IMR-90 (cell line): Measurements from ENCODE around the gene ESF1. TPM values are rescaled to one million over a fixed set of nuclear protein-coding genes. Genes with fewer than 3 reads are reported as not detected.

ENCODE experiments used
- ATAC-seq: fragments of 200-7000 bp; cut with Tn5 transposase; 2 replicates; pipeline ENCODE4 v1.9.1; 2020; ENCODE audit warnings: low read depth, mild to moderate bottlenecking, moderate library complexity
- BruUV-seq: library from RNA; stranded (reverse); fragments of 400-500 nt; replicated peaks from 2 replicates; lab custom pipeline; 2021; lab: Mats Ljungman, UMichigan
- CTCF ChIA-PET: fragments of 300-600 bp; formaldehyde crosslinking; extraction: SDS; loops from one replicate; lab custom pipeline; 2021; ENCODE audit warnings: antibody characterized with exemption; lab: Yijun Ruan, JAX
- POLR2A ChIA-PET: fragments of 300-600 bp; sonication (Branson Sonifier 250); formaldehyde crosslinking; loops from one replicate; lab custom pipeline; 2022; ENCODE audit warnings: antibody characterized with exemption; ENCODE audit not compliant: unreplicated experiment; lab: Charles Lee
- DNase-seq: peaks from one replicate; pipeline ENCODE4 v3.0.0; 2013
- H2AFZ ChIP-seq: replicated peaks from 2 replicates; pipeline ENCODE3; 2013; ENCODE audit warnings: low read length, mild to moderate bottlenecking; ENCODE audit not compliant: poor library complexity
- H2AK5ac ChIP-seq: 2 replicates; pipeline ENCODE4 v1.6.1; 2013; ENCODE audit warnings: low read depth, low read length, inconsistent platforms
- H2AK9ac ChIP-seq: replicated peaks from 2 replicates; pipeline ENCODE3; 2013; ENCODE audit warnings: mild to moderate bottlenecking, low read depth, low read length, moderate library complexity; ENCODE audit not compliant: poor library complexity
- H2BK120ac ChIP-seq: 2 replicates; pipeline ENCODE4 v1.6.1; 2013; ENCODE audit warnings: low read depth, low read length, inconsistent platforms
- H2BK15ac ChIP-seq: 3 replicates; pipeline ENCODE4 v1.6.1; 2013; ENCODE audit warnings: low read depth, low read length, inconsistent platforms
- H2BK20ac ChIP-seq: 2 replicates; pipeline ENCODE4 v1.6.1; 2013; ENCODE audit warnings: low read depth, mild to moderate bottlenecking, inconsistent platforms, low read length, moderate library complexity
- H2BK5ac ChIP-seq: 2 replicates; pipeline ENCODE4 v1.6.1; 2013; ENCODE audit warnings: mild to moderate bottlenecking, low read depth, low read length, inconsistent platforms; ENCODE audit not compliant: poor library complexity, severe bottlenecking
- H3K14ac ChIP-seq: replicated peaks from 2 replicates; pipeline ENCODE4 v1.6.1; 2013; ENCODE audit warnings: low read depth, low read length, inconsistent platforms
- H3K18ac ChIP-seq: 2 replicates; pipeline ENCODE4 v1.6.1; 2013; ENCODE audit warnings: low read depth, low read length, control low read depth
- H3K23ac ChIP-seq: 2 replicates; pipeline ENCODE4 v1.6.1; 2013; ENCODE audit warnings: low read depth, low read length, inconsistent platforms
- H3K27ac ChIP-seq: 2 replicates; pipeline ENCODE4 v1.5.1; 2013; ENCODE audit warnings: mild to moderate bottlenecking, control low read depth, low read length; ENCODE audit not compliant: insufficient read depth
- H3K27me3 ChIP-seq: 2 replicates; pipeline ENCODE4 v1.6.1; 2013; ENCODE audit warnings: low read length; ENCODE audit not compliant: control insufficient read depth, insufficient read depth
- H3K36me3 ChIP-seq: 2 replicates; pipeline ENCODE4 v1.6.1; 2013; ENCODE audit warnings: low read length, mixed read lengths; ENCODE audit not compliant: control insufficient read depth, insufficient read depth
- H3K4ac ChIP-seq: 2 replicates; pipeline ENCODE4 v1.6.1; 2013; ENCODE audit warnings: low read depth, low read length, inconsistent platforms
- H3K4me1 ChIP-seq: 2 replicates; pipeline ENCODE4 v1.6.1; 2013; ENCODE audit warnings: low read length, mixed read lengths; ENCODE audit not compliant: control insufficient read depth, insufficient read depth
- H3K4me2 ChIP-seq: 2 replicates; pipeline ENCODE4 v1.6.1; 2013; ENCODE audit warnings: low read depth, mild to moderate bottlenecking, control low read depth, low read length, moderate library complexity
- H3K4me3 ChIP-seq: 2 replicates; pipeline ENCODE4 v1.5.1; 2013; ENCODE audit warnings: low read depth, mild to moderate bottlenecking, control low read depth, low read length, moderate library complexity; ENCODE audit not compliant: insufficient read depth
- H3K56ac ChIP-seq: 2 replicates; pipeline ENCODE4 v1.6.1; 2013; ENCODE audit warnings: low read length, inconsistent platforms; ENCODE audit not compliant: insufficient read depth; ENCODE audit errors: extremely low read depth
- H3K79me1 ChIP-seq, 2 experiments: 2 replicates each; pipeline ENCODE4 v1.6.1; 2013; ENCODE audit warnings: low read length in 2 of 2, inconsistent platforms in 1 of 2, low read depth in 1 of 2
- H3K9ac ChIP-seq: 2 replicates; pipeline ENCODE4 v1.6.1; 2013; ENCODE audit warnings: low read depth, low read length, control low read depth
- H3K9me1 ChIP-seq: 2 replicates; pipeline ENCODE4 v1.6.1; 2013; ENCODE audit warnings: low read length, inconsistent platforms; ENCODE audit not compliant: insufficient read depth
- H3K9me3 ChIP-seq: 2 replicates; pipeline ENCODE4 v1.6.1; 2013; ENCODE audit warnings: low read length; ENCODE audit not compliant: control insufficient read depth, insufficient read depth
- H4K20me1 ChIP-seq: 2 replicates; pipeline ENCODE4 v1.6.1; 2013; ENCODE audit warnings: low read length, inconsistent platforms; ENCODE audit not compliant: insufficient read depth
- H4K5ac ChIP-seq: 2 replicates; pipeline ENCODE4 v1.6.1; 2013; ENCODE audit warnings: mild to moderate bottlenecking, low read depth, low read length, control low read depth
- H4K8ac ChIP-seq, 2 experiments: 2 replicates each; pipeline ENCODE4 v1.6.1; 2013; ENCODE audit warnings: low read depth in 2 of 2, low read length in 2 of 2, control low read depth in 1 of 2, inconsistent platforms in 1 of 2
- H4K91ac ChIP-seq: 2 replicates; pipeline ENCODE4 v1.6.1; 2013; ENCODE audit warnings: low read depth, low read length, inconsistent platforms; ENCODE audit not compliant: insufficient read depth
- CEBPB ChIP-seq: IDR thresholded peaks from 2 replicates; pipeline ENCODE4 v1.6.1; 2012; ENCODE audit warnings: low read depth, low read length, improper control_type of control experiment
- CHD1 ChIP-seq: IDR thresholded peaks from 2 replicates; pipeline ENCODE4 v1.6.1; 2012; ENCODE audit warnings: low read depth, low read length, improper control_type of control experiment
- CTCF ChIP-seq: conservative IDR thresholded peaks from 2 replicates; pipeline ENCODE4 v1.5.1; 2012; ENCODE audit warnings: mild to moderate bottlenecking, low read depth, low read length, improper control_type of control experiment
- ELK1 ChIP-seq: fragments of 150-350 bp; IDR thresholded peaks from 2 replicates; pipeline ENCODE4 v1.6.1; 2016; ENCODE audit warnings: low read depth, mild to moderate bottlenecking, low read length, moderate library complexity, borderline replicate concordance
- MAZ ChIP-seq: IDR thresholded peaks from 2 replicates; pipeline ENCODE4 v1.6.1; 2012; ENCODE audit warnings: low read depth, mild to moderate bottlenecking, low read length, improper control_type of control experiment, moderate library complexity, borderline replicate concordance
- MXI1 ChIP-seq: IDR thresholded peaks from 2 replicates; pipeline ENCODE4 v1.6.1; 2012; ENCODE audit warnings: low read depth, mild to moderate bottlenecking, low read length, moderate library complexity, borderline replicate concordance
- NFE2L2 ChIP-seq: fragments of 150-350 bp; IDR thresholded peaks from 2 replicates; pipeline ENCODE4 v1.6.1; 2016; ENCODE audit warnings: low read depth, mild to moderate bottlenecking, low read length
- RAD21 ChIP-seq: IDR thresholded peaks from 2 replicates; pipeline ENCODE4 v1.6.1; 2012; ENCODE audit warnings: low read length, improper control_type of control experiment
- RCOR1 ChIP-seq: IDR thresholded peaks from 2 replicates; pipeline ENCODE4 v1.6.1; 2012; ENCODE audit warnings: mild to moderate bottlenecking, low read length, improper control_type of control experiment; ENCODE audit not compliant: insufficient replicate concordance
- RFX5 ChIP-seq: IDR thresholded peaks from 2 replicates; pipeline ENCODE4 v1.8.0; 2012; ENCODE audit warnings: low read depth, mild to moderate bottlenecking, low read length, moderate library complexity
- SMC3 ChIP-seq: fragments of 150-350 bp; IDR thresholded peaks from 2 replicates; pipeline ENCODE4 v1.6.1; 2016; ENCODE audit warnings: low read depth, mild to moderate bottlenecking, antibody characterized with exemption, low read length, moderate library complexity
- USF2 ChIP-seq: fragments of 150-350 bp; IDR thresholded peaks from 2 replicates; pipeline ENCODE4 v1.6.1; 2017; ENCODE audit warnings: mild to moderate bottlenecking, antibody characterized with exemption, low read length, low read depth
- WGBS, 2 experiments: methylation state at CpG; one replicate each; pipeline versions ENCODE4 v1.1.5 to v1.1.7; 2013; ENCODE audit warnings: missing lambda C conversion rate in 2 of 2; ENCODE audit not compliant: insufficient read length in 1 of 2; ENCODE audit errors: extremely low coverage in 2 of 2; 5-methylcytosine and 5-hydroxymethylcytosine counted together
- dilution Hi-C: fragments of 300-500 bp; cut with HindIII; formaldehyde crosslinking; loops from one replicate; pipeline ENCODE4 v1.14.3; 2018; ENCODE audit warnings: low sequenced_read_pairs; ENCODE audit not compliant: unreplicated experiment
- in situ Hi-C: fragments of 300-500 bp; cut with MboI; formaldehyde crosslinking; loops from 3 replicates; pipeline ENCODE4 v1.14.3; 2019; ENCODE audit warnings: low sequenced_read_pairs, inconsistent platforms, mixed read lengths
- intact Hi-C: fragments of 100-400 bp; cut with micrococcal nuclease; formaldehyde crosslinking; loops from 2 replicates; pipeline ENCODE4 v1.10.0; 2022
- polyA plus RNA-seq, 3 experiments: library from polyadenylated mRNA; depleted of rRNA; stranded (reverse); fragments of >200 nt; gene quantifications; 2 replicates each; pipeline ENCODE4 v1.2.3, GENCODE V29; 2012; ENCODE audit warnings: low replicate concordance in 1 of 3
- total RNA-seq: library from RNA; depleted of rRNA; stranded (reverse); fragments of >200 nt; gene quantifications from 2 replicates; pipeline ENCODE4 v1.2.3, GENCODE V29; 2012

Gene ESF1
- total and polyA plus RNA-seq, 2 of the 4 experiments (the other 2 are of a cell fraction) = 2.6 to 2.7 TPM

GRCh38 chr20:13694420-13695150, 90.1 kb downstream of the ESF1 start:
- WGBS, 2 experiments = no CpG with 5 or more reads among the region's 8 CpGs
- Histone ChIP-seq H2BK20ac (no peak overlapping the region), H3K4me2 (no peak overlapping the region), H3K4ac (no peak overlapping the region), H4K20me1 (no peaks in the 10 kb centered on the region), H4K91ac (no peak overlapping the region), H3K18ac (no peak overlapping the region), H2BK5ac (no peak overlapping the region), H4K8ac (no peak overlapping the region), H2AFZ (no peak overlapping the region), H3K4me1 (no peaks in the 10 kb centered on the region), H3K14ac (no peak overlapping the region), H3K79me1 (no peaks in the 10 kb centered on the region), H3K27ac (no peak overlapping the region), H3K9ac (no peak overlapping the region), H2BK120ac (no peak overlapping the region), H3K36me3 (no peaks in the 10 kb centered on the region), H2BK15ac (no peak overlapping the region), H2AK5ac (no peak overlapping the region), H3K9me3 (no peaks in the 10 kb centered on the region), H3K56ac (no peak overlapping the region), H3K27me3 (no peaks in the 10 kb centered on the region), H2AK9ac (no peak overlapping the region), H3K9me1 (no peaks in the 10 kb centered on the region), H4K5ac (no peak overlapping the region), H3K23ac (no peak overlapping the region), H3K4me3 (no peak overlapping the region)
- in situ Hi-C loops (no loop called here), dilution Hi-C loops (no loop called here), intact Hi-C loops (no loop called here)
- TF ChIP-seq CHD1 = no peak
- TF ChIP-seq MAZ = no peak
- TF ChIP-seq CEBPB = no peak
- no peak for TF ChIP-seq RCOR1
- no peak for TF ChIP-seq RAD21
- no peak for TF ChIP-seq CTCF
- no peak for TF ChIP-seq SMC3
- TF ChIP-seq RFX5 = no peak
- TF ChIP-seq MXI1 = no peak
- no peak for TF ChIP-seq USF2
- TF ChIP-seq ELK1 = no peak
- no peak for TF ChIP-seq NFE2L2
- no TSS peak for BruUV-seq
- DNase-seq (no peak), ATAC-seq (no peak)
- CTCF ChIA-PET = no interaction called here
- POLR2A ChIA-PET = no interaction called here
